T-helper 22 cell (primary cell): ENCODE results near the gene MTHFSD.

Experiments
- DNase-seq: peaks from one replicate; pipeline ENCODE4 v3.0.0-alpha.2; 2020; ENCODE audit warnings: low read depth

MTHFSD gene

GRCh38 chr16:86502856-86503748 lies 51.9 kb downstream of the MTHFSD start:
- DNase-seq: no peak

DNA sequence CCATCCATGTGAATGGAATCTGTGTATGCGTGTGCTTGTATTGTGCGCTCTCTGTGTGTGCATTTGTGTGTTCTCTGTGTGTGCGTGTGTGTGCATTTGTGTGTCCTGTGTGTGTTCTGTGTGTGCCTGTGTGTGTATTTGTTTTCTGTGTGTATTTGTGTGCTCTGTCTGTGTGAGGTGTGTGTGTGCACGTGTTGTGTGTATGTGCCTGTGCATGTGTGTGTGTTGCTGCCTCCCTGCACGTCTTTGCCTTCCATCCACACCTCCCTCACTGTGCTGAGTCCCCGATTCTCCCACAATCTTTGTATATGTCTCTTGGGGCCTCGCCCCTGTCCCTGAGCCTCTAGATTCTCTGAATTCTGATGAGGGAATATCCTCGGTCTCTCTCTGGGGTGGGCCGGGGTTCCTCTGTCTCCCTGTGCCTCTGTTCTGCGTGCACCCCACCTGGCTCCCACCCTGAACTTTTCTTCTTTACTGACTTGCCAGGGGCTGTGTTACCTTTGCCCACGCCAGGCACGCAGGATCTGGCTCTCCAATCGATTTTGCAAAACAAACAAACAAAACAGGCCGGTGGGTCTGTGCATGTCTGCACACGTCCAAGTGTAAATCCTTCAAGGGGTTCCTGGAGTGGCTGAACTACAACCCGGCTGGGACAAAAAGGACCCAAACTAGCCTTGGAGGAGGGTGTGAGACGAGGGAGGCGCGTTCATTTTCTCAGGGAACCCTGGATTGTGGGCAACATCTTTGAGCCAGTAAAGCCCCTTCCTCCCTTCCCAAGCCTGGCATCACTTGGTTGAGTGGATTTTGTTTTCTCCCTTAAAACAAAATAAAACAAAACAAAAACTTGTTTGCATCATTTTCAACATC lies 52.8 kb downstream of the MTHFSD start:
- no peak for DNase-seq

- DNase-seq: no peak
These were observed 54.1 kb downstream of the MTHFSD start for GRCh38 chr16:86500708-86501510.

GRCh38 chr16:86499889-86500707 lies 54.9 kb downstream of the MTHFSD start:
- DNase-seq: no peak

DNA sequence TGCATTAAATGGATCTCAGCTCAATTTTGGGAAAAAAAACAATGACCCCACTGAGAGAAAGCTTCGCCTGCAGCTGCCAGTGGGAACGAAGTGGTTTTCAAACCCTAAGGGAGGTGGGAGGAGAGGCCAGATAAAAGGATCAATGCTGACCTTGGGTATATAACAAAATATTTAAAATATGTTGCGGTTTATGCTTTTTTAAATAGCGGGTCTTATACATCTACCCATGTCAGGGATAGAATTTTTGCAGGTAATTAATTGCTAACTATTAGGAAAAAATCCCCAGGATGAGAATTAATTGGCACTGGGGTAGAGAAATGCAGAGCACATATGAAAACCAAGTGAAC lies 55.6 kb downstream of the MTHFSD start:
- DNase-seq: no peak

DNA sequence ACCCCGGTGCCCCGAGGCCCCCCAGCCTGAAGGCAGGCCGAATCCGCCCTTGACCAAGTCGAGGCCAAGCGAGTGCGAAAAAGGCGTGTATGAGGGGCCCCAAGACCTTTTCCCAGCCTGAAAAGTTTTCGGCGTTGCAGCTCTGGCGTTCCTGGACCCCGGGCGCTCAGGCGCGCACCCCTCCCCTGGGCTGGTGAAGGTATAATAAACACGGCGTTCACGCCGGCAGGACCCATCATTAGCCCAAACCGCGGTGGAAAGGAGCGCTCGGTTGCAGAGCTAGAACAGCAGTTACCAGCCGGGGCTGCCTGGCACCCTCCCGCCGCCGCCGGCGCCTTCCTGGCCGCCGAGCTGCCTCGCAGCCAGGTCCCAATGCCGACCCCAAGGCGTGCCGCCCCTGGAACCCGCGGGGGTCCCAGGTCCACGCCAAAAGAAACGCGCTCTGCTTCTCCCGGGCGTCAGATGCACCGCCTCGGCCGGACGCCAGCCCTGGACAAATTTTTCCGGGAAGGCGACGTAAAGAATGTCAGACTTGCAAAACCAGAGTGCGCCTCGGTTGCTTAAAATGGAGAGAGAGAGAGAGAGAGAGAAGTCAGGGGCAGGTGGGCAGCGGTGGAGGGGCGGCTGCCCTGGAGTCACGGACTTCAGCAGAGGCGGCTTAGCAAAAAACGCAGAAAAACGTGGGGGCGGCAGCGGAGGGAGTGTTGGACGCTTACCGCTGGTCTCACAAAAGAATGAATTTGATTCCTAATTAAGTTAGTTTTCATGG lies 56.2 kb downstream of the MTHFSD start:
- no peak for DNase-seq

DNA sequence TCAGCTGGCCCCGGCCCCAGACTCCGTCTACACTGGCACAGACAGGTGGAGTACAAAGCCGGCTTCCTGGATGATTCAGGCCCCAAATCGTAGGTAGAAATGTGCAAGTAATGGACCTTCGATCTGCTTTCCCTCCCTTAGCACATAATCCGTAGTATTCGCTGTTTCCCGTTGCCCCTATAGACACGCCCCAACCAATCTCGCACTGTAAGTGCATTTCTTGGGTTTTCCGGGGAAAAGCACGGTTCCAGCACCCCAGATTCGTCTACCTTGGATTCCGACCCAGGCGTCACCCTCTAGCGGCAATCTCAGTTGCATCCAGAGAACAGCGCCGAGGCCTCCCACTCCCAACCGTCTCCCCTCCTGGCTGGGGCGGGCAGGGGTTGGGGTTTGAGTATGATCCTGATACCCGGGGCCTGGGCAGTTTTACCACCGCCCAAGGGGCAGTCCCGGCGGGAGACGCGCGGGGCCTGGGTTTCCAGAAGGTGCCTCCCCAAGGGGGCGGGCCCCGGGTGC lies 56.8 kb downstream of the MTHFSD start:
- no peak for DNase-seq

GRCh38 chr16:86497551-86498021 lies 57.4 kb downstream of the MTHFSD start:
- no peak for DNase-seq

DNA sequence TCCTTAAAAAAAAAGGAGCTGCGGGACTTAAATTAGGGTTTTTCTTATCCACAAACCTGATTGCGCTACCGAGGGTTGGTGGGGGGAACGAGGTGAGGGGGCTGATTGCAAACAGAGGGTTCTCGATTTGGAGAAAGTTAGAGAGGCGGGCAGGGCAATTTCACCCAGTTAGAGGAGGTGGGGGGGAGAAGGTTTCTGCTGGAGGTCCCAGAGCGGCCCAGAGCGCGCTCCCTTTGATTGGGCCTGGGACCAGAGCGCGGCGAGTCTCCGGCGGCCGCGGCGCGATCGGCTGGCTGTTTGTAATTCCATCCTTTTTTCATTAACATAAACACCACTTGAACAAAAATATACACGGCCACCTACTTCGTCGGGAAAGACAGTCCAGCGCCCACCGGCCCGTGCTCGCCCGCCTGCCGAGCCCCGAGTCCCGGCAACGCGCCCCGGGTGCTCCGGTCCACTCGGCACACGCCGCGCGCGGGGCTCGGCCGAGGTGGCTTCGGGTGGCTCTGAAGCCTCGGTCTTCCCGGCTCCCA lies 58.0 kb downstream of the MTHFSD start:
- DNase-seq: no peak

GRCh38 chr16:86496262-86496928 lies 58.6 kb downstream of the MTHFSD start:
- DNase-seq: no peak

DNA sequence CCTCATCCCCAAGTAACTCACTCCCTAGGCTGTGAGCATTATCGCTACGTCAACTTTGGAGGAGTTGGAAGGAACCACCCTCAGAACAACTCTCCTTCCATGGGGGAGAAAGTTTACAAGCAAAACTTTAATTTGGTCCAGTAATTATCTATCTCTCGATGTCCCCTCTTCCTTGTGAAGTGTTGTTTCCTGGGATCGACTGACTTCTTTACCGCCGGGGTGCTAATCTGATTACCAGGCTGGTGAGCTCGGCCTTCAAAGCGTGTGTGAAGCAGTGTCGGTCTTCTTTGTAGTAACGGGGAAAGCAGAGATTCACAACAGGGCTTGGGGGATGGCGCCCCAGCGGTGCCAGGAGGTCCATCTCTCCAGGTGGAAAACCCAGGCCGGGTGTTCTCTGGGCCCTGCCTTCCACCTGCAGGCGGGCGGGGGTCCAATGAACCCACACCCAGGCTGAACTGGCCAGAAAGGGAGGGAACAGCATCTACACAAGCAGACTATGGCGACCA lies 59.2 kb downstream of the MTHFSD start:
- DNase-seq: no peak

- DNase-seq: no peak
These were observed 59.7 kb downstream of the MTHFSD start for GRCh38 chr16:86495357-86495701.

GRCh38 chr16:86494565-86495356 lies 60.3 kb downstream of the MTHFSD start:
- no peak for DNase-seq

- no peak for DNase-seq
These were observed 60.9 kb downstream of the MTHFSD start for GRCh38 chr16:86494039-86494564.

DNA sequence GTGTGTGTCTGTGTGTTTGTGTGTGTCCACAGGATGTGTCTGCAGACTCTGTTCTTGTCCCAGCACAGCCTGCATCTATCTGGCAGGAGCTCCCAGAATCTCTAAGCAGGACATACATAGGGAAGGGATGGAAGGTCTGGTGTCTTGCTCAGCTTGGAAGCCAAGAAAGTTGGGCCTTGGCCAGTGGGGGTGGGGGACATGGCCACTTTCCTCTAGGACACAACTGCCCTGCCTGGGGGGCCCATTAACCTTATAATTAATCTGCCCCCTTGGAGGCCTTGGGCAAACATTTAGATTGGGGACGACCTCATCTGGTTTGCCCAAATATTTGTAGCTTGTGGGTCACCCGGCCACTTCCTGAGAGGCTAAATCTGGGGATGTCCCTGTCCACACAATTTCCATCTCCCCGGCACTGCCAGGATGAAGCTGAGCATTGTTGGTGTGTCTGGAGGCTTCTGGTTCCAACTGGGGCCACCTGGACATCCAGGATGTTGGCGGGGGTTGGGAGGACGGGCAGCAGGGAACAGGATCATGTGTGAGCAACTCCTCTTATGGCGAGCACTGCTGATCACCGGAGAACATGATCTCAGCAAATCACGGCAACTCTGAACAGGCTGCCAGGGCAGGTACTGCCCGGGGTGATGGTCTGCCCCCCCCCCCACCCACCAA lies 61.9 kb downstream of the MTHFSD start:
- DNase-seq: no peak

DNA sequence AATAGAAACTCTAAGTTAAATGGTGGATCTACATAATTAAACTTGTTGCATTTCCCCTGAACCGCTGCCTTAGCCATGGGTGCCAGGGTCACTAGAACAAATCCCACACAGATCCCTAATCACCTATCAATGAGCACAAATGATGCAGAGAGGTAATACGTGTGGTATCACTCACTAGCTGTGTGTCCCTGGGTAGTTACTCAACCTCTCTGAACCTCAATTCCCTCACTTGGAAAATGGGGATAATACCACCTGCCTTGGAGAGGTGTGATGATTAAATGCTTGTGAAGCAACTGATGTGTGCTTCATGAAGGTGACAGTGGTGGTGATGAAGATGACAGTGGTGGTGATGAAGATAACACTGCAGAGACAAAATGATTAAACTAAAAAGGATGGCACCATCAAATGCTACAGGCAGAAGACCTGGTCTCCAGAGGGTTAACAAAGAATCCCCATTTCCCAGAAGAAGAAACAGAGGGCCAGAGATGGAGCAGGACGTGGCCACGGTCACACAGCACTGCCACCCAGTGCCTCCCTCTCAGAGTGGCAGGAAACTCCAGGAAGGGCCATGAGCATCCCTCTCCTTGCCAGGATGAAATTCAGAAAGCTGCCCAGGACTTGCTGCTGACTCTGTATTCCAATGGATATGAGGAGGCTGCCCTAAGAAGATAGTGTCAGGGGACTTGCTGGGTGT lies 62.6 kb downstream of the MTHFSD start:
- no peak for DNase-seq

DNA sequence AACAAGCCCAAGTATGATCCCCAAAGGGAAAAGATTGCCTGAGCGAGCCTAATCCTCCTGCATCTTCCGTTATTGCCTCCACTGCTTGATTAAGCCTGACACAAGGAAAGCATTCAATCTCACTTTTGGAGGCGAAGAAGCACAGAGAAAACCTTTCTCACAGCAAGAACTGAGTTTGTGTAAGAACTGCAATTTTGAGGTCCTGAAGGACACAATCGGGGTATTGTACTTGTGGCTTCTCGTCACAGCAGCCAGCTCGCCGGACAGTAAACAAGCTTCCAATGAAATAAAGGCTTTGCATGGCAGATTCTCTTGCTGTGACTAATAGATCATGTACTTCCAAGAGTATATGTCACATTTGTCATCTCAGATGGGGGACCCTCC lies 63.4 kb downstream of the MTHFSD start:
- DNase-seq: no peak
